HG03139 (cell line): ENCODE data around the gene CHSY1.

Experiments
- ATAC-seq: cut with Tn5 transposase; IDR thresholded peaks from one replicate; pipeline ENCODE4 v1.9.1; 2021; ENCODE audit not compliant: unreplicated experiment

The CHSY1 gene

DNA sequence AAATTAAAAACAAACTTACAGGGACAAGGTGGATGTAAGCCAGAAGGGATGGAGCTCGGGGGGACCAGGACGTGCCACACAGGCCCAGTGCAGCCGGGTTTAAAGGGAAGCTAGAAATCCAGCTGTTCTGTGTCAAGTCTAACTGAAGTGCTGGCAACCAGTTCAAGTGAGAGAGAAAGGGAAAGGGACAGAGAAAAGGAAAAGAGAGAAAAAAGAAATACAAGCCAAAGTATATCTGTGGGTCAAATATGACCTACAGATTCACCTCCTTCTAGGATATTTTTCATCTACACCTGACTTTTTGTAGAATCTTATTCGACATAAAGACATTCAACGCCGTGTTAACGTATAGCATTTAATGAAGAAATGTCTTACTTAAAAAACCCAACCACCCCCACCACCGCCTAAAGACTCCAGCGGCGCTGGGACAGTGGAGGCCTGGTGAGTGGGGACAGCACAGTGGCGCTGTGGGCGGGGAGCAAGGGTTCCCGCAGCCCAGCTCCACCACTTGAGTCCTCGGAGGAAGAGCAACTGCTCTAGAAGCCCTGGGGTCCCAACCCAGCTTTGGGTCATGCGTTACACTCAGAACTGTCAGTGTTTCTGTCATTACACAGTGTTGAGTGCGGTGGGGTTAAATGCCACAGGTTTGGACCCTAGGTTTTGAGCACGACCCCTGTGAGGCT is 62.3 kb downstream of the CHSY1 start:
- ATAC-seq = no peak

DNA sequence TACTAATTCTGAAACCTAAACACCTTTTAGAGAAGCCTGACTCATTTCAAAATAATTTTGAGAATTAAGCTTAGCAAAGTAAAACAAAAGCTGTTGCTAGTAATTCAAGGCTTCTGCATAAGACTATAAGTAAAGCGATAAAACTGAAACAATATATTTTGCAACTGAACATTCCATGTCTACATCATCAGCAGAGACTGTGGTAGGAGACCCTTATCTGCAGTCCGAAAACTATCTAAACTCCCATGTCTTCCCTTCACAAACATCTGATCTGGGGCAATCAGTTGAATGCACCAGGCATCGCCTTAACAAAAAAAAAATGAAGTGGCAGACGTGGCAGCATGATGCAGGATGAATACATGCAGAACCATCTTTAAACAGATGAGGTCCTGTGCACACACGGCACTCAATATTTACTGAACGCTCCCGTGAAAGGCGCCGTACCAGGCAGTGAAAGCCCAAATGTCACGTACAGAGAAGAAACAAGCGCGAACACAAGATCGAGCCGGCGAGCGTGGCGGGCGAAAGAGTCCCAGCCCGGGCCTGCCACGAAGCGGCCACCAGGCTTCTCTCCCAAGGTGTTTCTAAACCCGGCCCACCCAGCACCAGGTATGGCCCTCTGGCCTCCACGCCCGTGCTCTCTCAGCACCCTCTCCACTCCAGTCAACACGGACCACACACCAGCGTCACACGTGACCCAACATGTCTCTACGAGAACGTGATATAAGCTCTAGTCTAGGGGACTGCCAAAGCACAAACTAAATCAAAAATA is 63.0 kb downstream of the CHSY1 start:
- no peak for ATAC-seq

DNA sequence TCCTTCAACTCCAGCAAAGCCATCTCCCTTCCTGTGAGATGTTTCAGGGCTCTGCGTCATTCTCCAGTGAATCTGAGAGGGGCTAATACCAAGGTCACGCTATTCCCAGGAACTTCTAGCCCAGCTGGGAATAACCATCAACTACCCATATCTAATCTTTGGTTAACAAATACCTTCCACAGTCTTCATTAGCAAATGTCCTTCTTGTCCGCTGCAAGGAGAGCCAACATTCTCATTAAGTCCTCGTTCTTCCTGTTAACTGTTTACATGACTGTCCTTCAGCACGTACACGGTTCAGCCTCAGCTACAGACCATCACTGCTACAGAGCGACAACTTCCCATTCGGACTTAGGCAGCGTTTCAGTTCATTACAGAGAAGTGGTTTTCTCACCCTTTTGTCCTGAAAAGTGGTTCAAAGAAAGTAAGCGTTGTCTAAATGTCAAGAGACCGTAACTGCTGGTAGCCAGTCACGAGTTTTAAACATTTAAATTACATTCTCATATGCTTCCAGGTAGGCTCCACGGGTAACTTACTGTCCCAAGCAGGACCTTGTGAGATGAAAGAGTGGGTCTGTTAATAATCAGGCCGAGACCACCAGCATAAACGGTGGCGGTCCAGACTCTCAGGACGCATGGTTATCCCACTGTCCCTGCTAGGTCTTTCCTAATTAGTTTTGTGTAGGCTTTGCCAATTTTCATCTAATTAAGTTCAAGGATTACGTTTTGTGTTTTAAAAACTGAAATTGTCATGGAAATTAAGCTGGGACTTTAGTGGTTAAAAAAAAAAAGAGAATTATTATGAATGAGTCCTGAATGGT is 63.8 kb downstream of the CHSY1 start:
- no peak for ATAC-seq

DNA sequence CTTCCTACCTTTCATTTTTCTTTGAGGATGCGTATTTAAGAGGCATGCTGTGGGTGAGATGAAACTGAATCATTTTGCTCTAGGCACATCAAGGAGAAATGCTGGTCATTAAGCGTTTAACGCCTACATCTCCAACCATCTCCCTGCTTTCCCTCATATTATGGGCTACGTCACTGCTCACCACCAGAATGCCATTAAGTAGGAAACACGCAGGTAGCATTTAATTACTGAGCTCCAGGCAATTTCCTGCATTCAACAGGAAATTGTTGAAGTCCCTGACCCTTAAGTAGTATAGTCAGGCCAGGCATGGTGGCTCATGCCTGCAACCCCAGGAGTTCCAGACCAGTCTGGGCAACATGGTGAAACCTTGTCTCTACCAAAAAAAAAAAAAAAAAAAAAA is 66.1 kb downstream of the CHSY1 start:
- ATAC-seq = no peak

DNA sequence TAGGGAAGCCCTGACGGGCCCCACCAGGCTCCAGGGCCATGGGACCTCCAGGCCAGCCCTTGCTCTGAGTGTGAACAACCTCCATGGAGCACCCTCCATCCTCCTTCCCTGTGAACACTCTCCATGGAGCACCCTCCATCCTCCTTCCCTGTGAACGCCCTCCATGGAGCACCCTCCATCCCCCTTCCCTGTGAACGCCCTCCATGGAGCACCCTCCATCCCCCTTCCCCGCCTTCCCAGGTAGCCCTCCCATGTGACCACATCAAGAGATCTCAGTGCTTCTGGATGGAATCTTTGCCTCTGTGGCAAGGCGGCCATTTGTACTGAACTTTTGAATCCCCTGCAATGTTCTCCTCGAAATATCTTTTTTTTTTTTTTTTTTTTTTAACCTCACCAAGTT is 66.5 kb downstream of the CHSY1 start:
- no peak for ATAC-seq

DNA sequence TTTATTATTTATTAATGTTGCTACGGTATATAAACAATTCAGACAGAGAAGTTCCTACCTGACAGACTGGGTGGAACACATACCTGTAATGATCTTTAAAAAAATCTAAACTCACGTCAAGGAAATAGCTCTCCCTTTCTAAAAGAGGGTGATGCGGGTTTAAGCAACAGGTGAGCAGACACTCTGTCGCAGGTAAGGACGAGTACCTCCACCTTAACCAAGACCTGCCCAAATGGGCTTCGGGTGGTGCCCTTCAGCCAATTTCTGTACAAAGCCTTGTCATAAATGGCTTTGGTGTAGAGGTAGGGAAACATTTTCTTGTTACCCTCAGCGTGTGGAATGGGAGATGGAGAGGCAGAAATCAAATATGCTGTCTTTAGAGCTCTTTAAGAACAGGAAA is 67.0 kb downstream of the CHSY1 start:
- no peak for ATAC-seq

DNA sequence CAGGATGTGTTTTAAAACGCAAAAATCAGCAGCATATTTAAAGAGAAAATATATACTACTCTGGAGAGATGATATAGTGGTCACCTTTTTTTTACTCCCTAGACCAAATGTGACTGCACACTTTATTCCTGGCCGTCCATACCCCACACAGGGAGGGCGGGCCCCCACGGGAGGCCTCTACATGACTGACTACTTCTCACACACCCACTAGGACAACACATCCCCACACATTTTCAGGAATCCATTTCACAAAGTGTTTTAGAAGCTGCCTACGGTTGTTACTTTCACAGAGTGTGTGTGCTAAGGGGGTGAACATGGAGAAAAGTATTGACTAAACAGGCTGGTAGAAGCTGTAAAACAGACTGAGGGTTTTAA is 67.9 kb downstream of the CHSY1 start:
- no peak for ATAC-seq

DNA sequence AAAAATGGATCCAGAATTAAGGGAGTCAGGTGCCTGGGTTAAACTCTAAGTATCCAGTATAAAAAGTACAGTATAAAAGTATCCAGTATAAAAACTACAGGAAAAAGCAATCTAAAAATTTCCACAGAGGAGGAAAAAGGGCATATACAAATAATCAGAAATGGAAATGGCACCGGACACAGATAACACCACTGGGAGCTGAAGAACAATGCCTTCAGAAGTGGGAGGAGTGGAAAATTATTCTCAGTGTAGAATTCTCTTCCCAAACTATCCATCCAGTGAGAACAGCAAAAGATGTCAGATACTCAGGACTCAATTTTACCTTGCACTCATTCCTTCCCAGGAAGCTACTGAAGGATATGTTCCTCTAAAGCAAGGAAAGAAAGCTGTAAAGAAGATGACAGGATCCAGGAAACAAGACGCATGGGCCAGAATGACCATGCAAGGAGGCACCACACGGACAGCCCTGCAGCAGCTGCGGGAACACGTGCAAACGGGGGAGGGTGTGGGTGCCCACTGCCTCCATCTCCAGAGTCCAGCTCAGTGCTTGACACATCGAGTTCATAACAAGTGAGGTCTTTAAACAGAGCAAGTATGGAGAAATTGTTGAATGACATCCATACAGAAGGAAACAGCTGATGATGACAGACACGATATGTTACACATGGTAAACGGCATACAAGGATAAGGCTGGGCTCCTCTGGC is 68.5 kb downstream of the CHSY1 start:
- ATAC-seq = no peak

DNA sequence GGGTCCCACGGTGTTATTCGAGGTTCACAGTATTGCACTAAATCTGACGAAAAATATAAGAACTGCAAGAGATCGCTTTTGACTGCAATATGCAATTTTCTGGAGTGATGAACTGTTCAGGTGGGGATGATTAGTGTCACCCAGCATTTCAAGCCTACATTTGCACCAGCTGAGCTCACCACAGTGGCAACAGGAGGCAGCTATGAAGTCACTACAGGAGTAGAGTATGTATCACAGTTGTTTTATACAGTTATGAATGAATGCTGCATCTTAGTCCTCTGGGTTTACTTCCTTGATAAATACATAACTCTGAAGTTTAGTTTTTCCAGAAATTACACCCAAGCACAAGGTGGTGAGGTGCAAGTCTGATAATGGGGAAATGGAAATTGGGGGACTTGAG is 69.6 kb downstream of the CHSY1 start:
- ATAC-seq = no peak

DNA sequence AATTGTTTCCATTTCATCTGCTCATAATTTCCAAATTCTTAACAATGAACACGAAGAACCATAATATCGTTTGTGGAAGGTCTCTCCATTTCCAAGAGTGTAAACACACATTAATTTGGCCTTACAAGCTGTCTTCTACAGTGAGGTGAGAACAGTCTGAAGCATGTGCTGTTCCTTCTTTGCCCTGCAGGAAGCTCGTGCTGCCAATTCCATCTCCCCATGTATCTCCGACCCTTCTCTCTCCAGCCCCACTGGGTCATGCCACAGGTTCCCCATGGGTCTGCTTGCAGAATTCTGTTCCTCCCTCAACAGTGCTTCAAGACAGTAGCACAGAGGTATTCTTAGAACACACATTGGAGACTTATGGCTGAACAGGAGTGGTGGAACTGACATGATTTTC is 70.5 kb downstream of the CHSY1 start:
- ATAC-seq = no peak

DNA sequence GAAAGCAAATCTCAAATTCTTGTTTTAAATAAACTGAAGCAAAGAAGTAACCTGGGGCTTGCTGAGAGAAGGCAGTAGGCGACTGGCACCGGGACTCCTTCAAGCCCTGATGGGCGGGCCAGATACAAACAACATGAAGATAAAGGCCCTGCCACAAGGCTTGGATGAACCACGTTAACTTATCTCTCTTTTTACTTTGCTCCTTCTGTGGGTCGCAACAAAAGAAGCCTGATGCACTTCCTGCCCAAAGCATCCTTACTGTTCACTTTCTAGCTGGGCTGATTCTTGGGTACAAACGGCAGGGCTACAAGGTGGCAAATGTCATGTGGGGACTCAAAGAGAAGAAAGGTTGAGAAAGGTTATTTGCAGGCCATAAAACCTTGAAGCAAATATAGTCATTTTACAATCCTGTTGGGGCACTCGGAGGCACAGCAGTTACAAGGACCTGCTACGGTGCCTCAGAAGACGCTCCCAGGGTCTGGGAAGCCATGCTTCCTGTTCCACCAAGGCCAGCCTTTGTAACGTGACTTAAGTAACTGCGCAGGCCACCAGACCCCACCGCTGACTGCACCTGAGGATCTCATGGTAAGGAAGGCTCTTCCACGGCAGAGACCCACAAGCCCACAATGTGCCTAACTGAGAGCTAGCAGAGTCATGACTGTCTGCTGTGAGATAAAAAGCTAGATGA is 71.1 kb downstream of the CHSY1 start:
- no peak for ATAC-seq

DNA sequence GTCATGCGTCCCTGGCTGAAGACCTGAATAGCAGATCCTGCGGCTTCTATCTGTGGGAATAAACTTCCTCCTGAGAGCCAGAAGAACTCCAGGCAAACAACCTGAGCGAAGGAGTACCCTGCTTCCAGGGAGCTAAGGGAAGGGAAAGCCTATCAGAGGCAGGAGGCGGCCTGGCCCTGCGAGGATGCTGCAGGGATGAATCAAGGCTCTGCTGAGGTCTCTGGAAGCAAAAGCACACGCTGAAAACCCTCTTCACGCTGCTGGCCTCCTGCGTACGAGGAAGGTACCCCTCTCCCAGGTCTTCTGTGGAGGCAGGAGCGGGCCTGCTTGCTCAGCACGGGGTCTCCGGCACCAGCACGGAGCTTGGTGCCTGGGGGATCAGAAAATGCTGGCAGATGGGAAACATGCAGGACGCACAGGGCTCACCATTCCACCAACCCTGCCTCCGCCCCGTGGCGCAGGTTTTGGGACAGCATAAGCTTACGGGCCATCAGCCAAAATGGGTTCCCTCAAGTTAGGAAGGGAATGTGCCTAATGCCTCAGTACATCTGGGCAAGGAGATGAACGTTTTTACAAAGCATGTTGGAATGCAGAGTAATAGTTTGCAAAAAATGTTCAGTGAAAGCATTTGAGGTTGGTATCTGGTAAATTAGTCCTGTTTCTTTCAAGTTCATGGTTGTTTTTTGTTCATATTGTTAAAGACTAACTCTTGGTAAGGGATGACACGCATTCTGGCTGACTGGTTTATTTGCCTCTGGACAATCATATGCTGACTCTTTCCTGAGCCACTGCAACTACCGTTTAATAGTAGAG is 72.3 kb downstream of the CHSY1 start:
- no peak for ATAC-seq

DNA sequence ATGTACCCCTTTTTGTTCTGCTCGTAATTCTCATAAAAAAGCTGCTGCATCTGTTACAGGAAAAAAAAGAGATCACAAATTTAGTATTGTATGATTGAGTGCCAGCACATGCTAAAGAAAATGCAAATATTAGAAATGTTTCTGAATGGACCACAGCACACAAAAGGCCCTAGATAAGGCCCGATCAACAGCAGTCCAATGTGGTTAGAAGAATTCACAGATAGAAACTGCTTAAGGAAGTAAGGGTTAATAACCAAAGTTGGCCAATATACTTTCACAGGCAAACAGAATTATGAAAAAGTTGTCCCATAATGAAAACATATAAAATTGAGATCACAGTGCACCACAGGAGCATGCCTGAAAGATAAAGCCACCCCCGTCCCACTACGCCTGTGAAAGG is 72.9 kb downstream of the CHSY1 start:
- ATAC-seq = no peak

DNA sequence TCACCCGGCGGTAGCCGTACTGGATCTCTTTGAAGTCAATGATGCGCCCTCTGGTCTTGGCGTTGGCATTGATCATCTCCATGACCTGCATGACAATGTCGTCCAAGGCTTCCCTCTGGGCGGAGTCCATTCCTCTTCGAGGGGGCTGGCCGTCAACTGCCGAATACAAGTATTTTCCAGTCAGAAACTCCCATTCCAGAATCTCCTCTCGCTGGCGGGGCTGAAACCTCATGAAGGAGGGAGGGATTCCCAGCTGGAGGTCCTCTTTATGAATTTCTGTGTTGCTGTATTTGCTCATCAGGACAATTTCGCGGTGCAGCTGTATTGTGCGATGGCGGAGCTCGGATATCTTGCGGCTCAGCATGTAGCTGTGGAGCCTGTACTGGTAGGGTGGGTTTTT is 73.4 kb downstream of the CHSY1 start:
- ATAC-seq = no peak

DNA sequence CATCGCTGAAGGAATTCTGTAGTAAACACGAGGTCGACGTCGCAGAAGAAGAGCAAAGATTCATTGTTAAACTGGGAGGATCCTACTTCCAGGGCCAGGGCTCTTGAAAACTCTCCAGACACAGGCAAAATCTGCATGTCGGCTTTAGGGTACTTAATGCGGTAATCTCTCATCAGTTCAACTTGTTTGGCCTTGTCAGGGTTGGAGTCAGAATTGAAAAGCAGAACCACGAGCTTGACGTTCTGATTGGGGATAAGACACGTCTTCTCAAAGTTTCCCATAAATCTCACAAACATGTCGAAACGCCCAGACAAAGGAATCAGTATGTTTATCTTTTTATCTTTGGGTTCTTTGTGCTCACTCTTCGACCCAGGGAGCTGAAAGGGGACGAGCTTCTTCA is 74.0 kb downstream of the CHSY1 start:
- no peak for ATAC-seq

DNA sequence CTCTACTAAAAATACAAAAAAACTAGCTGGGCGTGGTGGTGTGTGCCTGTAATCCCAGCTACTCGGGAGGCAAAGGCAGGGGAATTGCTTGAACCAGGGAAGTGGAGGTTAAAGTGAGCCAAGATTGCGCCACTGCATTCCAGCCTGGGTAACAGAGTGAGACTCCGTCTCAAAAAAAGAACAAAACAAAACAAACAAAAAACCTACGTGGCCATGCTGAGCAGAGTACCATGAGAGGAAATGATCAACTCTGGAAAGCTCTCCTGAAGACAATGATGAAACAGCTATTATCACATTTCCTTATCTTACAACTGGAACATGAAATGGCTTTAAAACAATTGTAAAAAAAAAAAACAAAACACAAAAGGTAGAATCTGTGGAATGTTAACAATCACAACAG is 75.2 kb downstream of the CHSY1 start:
- no peak for ATAC-seq

DNA sequence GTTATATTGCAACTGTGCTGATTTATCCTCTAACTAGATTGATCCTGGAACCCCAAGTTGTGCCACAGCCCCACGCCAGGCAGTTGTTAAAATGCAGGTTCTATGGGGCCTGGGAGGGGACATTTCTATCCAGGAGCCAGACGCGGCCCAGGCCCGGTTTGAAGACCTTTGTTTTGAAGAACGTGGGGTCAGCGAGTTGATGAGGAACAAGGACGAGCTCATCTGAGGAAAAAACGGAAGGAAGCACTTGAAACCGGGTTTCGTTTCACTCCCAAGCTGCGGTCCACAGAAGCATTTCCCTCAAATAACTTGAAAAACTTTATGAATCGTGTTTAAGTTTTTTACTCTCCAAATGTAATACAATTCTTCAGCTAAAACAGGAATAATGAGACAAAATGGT is 76.4 kb downstream of the CHSY1 start:
- no peak for ATAC-seq

DNA sequence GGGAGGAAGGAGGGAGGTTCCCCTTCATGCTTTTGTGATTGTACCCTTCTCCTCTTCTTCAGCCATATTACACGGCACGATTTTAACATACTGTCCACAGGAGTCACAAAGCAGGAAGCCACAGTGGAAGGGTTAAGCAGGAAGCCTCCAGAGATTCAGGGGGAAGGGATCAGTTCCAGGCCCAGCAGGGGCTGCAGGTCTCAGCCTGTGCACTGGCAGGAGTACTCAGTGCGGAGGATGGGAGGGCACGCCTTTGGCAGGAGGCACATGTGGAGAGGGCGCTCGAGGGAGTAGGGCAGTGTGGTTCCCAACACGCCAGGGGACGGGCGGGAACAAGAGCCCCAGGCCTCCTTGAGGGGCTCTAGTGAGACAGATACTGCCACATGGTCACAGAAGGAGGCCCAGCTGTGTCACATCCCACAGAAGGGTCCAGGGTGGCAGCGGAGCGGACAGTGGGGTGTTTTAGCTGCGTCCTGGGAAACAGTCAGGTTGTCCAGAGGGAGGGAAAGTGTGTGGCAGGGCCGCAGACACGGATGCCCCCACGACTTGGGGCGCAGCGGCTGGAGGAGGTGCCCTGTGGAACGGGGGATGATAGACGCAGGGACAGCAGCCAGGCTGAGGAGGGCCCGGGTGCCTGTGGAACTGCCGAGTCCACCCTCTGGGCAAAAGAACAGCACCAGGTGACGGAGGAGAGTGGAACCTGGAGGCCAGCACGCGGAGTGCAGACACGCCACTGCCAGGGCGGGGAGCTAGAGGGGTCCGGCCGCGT is 77.5 kb downstream of the CHSY1 start:
- no peak for ATAC-seq
